Keratinocyte (primary cell): ENCODE results near the gene DCTN3. TPM values are rescaled to one million over a fixed set of nuclear protein-coding genes. Genes with fewer than 3 reads are reported as not detected.
A peak's percentile ranks its signal among the peaks of the same experiment; 100 is the strongest.

Source experiments
- DNase-seq: peaks from one replicate; pipeline ENCODE4 v3.0.0-alpha.2; 2011; ENCODE audit warnings: low read depth, missing footprints, low spot score
- FAIRE-seq: peaks from 2 replicates; lab custom pipeline; 2011; peaks lifted over from hg19 to GRCh38; lab: Jason Lieb, UNC
- H2AFZ ChIP-seq: 2 replicates; pipeline ENCODE4 v1.6.0; 2012; ENCODE audit warnings: low read length, control low read depth, inconsistent platforms; ENCODE audit not compliant: control insufficient read depth
- H3K27ac ChIP-seq: 2 replicates; pipeline ENCODE4 v1.5.1; 2011; ENCODE audit warnings: low read length; ENCODE audit not compliant: control insufficient read depth, insufficient read depth
- H3K27me3 ChIP-seq: 3 replicates; pipeline ENCODE4 v1.6.0; 2011; ENCODE audit warnings: low read length; ENCODE audit not compliant: control insufficient read depth, insufficient read depth; ENCODE audit errors: extremely low read depth
- H3K36me3 ChIP-seq, 2 experiments: 2 replicates in 1 of 2; 3 replicates in 1 of 2; pipeline ENCODE4 v1.5.1; 2011; ENCODE audit warnings: low read length in 2 of 2, mild to moderate bottlenecking in 1 of 2; ENCODE audit not compliant: control insufficient read depth in 2 of 2, insufficient read depth in 2 of 2; ENCODE audit errors: extremely low read depth in 1 of 2
- H3K4me1 ChIP-seq: 3 replicates; pipeline ENCODE4 v1.5.1; 2011; ENCODE audit warnings: low read length; ENCODE audit not compliant: control insufficient read depth, insufficient read depth; ENCODE audit errors: extremely low read depth
- H3K4me2 ChIP-seq: 3 replicates; pipeline ENCODE4 v1.6.0; 2011; ENCODE audit warnings: low read depth, low read length; ENCODE audit not compliant: control insufficient read depth, insufficient read depth; ENCODE audit errors: extremely low read depth
- H3K4me3 ChIP-seq, 3 experiments: fragments of 200-600 bp in 1 of 3; sonication (generic) in 1 of 3; 2 replicates in 2 of 3; 3 replicates in 1 of 3; pipeline ENCODE4 v1.5.1; 2011 to 2016; ENCODE audit warnings: low read length in 3 of 3, mild to moderate bottlenecking in 3 of 3, control low read depth in 2 of 3, inconsistent platforms in 1 of 3, low read depth in 1 of 3, mixed read lengths in 1 of 3, mixed run types in 1 of 3, moderate library complexity in 1 of 3; ENCODE audit not compliant: control insufficient read depth in 2 of 3, insufficient read depth in 2 of 3; ENCODE audit errors: extremely low read depth in 1 of 3
- H3K79me2 ChIP-seq: 2 replicates; pipeline ENCODE4 v1.6.0; 2012; ENCODE audit warnings: low read length; ENCODE audit not compliant: control insufficient read depth, insufficient read depth
- H3K9ac ChIP-seq: 3 replicates; pipeline ENCODE4 v1.6.0; 2011; ENCODE audit warnings: low read length; ENCODE audit not compliant: control insufficient read depth, insufficient read depth; ENCODE audit errors: extremely low read depth
- H3K9me1 ChIP-seq: 3 replicates; pipeline ENCODE4 v1.6.0; 2011; ENCODE audit warnings: low read length; ENCODE audit not compliant: control insufficient read depth, insufficient read depth; ENCODE audit errors: extremely low read depth
- H3K9me3 ChIP-seq: 2 replicates; pipeline ENCODE4 v1.5.1; 2012; ENCODE audit warnings: low read depth, low read length; ENCODE audit not compliant: control insufficient read depth
- H4K20me1 ChIP-seq: 3 replicates; pipeline ENCODE4 v1.6.0; 2011; ENCODE audit warnings: low read length; ENCODE audit not compliant: control insufficient read depth, insufficient read depth; ENCODE audit errors: extremely low read depth
- CTCF ChIP-seq, 3 experiments: IDR thresholded peaks in 1 of 3; conservative IDR thresholded peaks in 1 of 3; optimal IDR thresholded peaks in 1 of 3; 2 replicates in 2 of 3; 3 replicates in 1 of 3; pipeline versions ENCODE3 to v1.5.1; 2011; ENCODE audit warnings: low read length in 3 of 3, mild to moderate bottlenecking in 3 of 3, moderate library complexity in 2 of 3, control low read depth in 1 of 3, inconsistent platforms in 1 of 3; ENCODE audit not compliant: insufficient read depth in 2 of 3; ENCODE audit errors: extremely low read depth in 1 of 3
- EZH2 ChIP-seq: IDR thresholded peaks from one replicate; pipeline ENCODE4 v1.6.1; 2012; ENCODE audit warnings: inconsistent platforms, mild to moderate bottlenecking, low read length, moderate library complexity
- dilution Hi-C: fragments of 300-500 bp; cut with MboI; formaldehyde crosslinking; loops from one replicate; pipeline ENCODE4 v1.7.0; 2020; ENCODE audit warnings: low sequenced_read_pairs; ENCODE audit not compliant: extremely low pct_ligation_motif_present
- polyA plus RNA-seq, 5 experiments: library from polyadenylated mRNA; depleted of rRNA in 3 of 5; stranded (reverse) in 3 of 5; stranded (forward) in 1 of 5; unstranded in 1 of 5; fragments of >200 nt; gene quantifications; 1 replicate in 1 of 5; 2 replicates in 3 of 5; 3 replicates in 1 of 5; pipeline versions ENCODE4 v1.2.1 to v1.2.3, GENCODE V29; 2011 to 2012; ENCODE audit warnings: missing spikeins in 2 of 5, low read depth in 1 of 5, low replicate concordance in 1 of 5

The DCTN3 gene
- polyA plus RNA-seq, 1 donor (not counting 4 experiments of a cell fraction or from before 2014, with no cell fraction given), result 106 TPM

- H3K27ac ChIP-seq, result no peak overlapping the region
- no peak for FAIRE-seq
Measured at GRCh38 chr9:34573599-34574325, 46.5 kb downstream of the DCTN3 start.

GRCh38 chr9:34572628-34573027 lies 47.7 kb downstream of the DCTN3 start:
- FAIRE-seq (peak; percentile 9), DNase-seq (no peak)
- peaks cover 70% of the 10 kb centered on the region for H3K27me3 ChIP-seq
- no peaks in the 10 kb centered on the region for H3K79me2 ChIP-seq
- no peaks in the 10 kb centered on the region for H3K9me3 ChIP-seq
- no peaks in the 10 kb centered on the region for H3K36me3 ChIP-seq
- dilution Hi-C loops, result no loop called here
- H3K9ac ChIP-seq, result no peak overlapping the region
- no peak overlapping the region for H3K4me2 ChIP-seq
- no peaks in the 10 kb centered on the region for H3K9me1 ChIP-seq
- TF ChIP-seq CTCF (optimal IDR thresholded peaks at IDR 0.05 in 1 of 3, IDR thresholded peaks at IDR 0.05 in 1 of 3, conservative IDR thresholded peaks at IDR 0.05 in 1 of 3; ENCODE audit: extremely low read depth in 1 of 3, insufficient read depth in 2 of 3, low read length in 3 of 3) (no peak), EZH2 (no peak)
- H2AFZ ChIP-seq, result no peak overlapping the region
- no peak overlapping the region for H3K4me3 ChIP-seq
- H3K27ac ChIP-seq, result no peak overlapping the region
- H4K20me1 ChIP-seq, result no peaks in the 10 kb centered on the region
- no peaks in the 10 kb centered on the region for H3K4me1 ChIP-seq

More at GRCh38 chr9:34573599-34574325, 46.5 kb downstream of the DCTN3 start:
- dilution Hi-C loops, result no loop called here
- Histone ChIP-seq H3K4me1 (no peaks in the 10 kb centered on the region), H3K9me1 (no peaks in the 10 kb centered on the region), H3K27me3 (peaks cover 67% of the 10 kb centered on the region), H3K4me2 (no peak overlapping the region), H3K9me3 (no peaks in the 10 kb centered on the region), H3K36me3 (no peaks in the 10 kb centered on the region), H2AFZ (no peak overlapping the region), H3K9ac (no peak overlapping the region), H4K20me1 (no peaks in the 10 kb centered on the region), H3K79me2 (no peaks in the 10 kb centered on the region), H3K4me3 (no peak overlapping the region)
- DNase-seq, result no peak
- TF ChIP-seq EZH2 (no peak), CTCF (optimal IDR thresholded peaks at IDR 0.05 in 1 of 3, IDR thresholded peaks at IDR 0.05 in 1 of 3, conservative IDR thresholded peaks at IDR 0.05 in 1 of 3; ENCODE audit: extremely low read depth in 1 of 3, insufficient read depth in 2 of 3, low read length in 3 of 3) (no peak)
